Stimulated activated CD4-positive, alpha-beta T cell treated with anti-CD3 and anti-CD28 coated beads, Interleukin-12 subunit alpha, Interleukin-12 subunit beta, amount 100 ng/mL, for 48 hours (primary cell): ENCODE results near the gene SMIM10L1.

ENCODE experiments used
- DNase-seq, 3 donors: peaks; one replicate each; pipeline ENCODE4 v3.0.0-alpha.2; 2020; ENCODE audit warnings: low read depth in 2 of 3, low spot score in 1 of 3

The SMIM10L1 gene

DNA sequence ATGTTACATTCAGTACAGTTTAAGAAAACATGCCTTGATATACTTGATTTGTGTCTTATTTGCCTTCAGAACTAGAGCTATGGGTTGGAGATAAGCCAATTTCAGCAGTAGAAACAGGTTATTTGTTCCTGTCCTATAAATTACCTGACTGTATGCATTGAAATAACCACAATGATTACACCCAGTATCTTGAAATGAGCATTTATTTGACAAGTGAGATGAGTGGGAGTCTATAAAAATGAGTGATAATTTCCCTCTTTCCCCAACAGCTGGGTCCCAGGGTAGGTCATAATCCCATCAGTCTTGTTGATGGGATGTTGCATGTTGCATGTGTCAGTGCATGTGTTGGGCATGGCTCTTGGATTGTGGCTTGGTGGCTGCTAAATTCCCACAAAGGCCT is 12.0 kb downstream of the SMIM10L1 start:
- DNase-seq, result no peak

DNA sequence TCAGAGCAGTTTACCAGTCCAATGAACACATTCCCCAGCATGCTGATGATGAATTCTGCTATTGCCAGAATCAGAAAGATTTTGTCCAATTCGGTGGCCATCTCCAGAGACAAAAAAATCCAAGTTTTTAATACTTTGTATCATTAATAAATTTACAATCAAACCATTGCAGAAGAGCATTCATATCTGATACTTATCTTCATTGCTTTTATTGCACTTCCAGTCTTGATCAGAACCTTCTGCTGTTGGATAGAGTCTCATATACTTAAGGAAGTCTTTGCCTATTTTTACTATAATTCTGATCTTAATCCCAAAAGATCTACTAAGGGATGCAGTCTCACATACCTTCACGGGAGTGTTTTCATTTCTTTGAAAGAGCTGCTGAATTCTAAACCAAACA is 15.8 kb downstream of the SMIM10L1 start, which contains the start of gene TAS2R42:
Gene TAS2R42 (minus strand): TSS at position 101 of the 400 bp plus-strand sequence. CDS start 0 bp downstream, at position 101.
- no peak for DNase-seq

- no peak for DNase-seq
Measured at GRCh38 chr12:11202811-11203210, 31.8 kb downstream of the SMIM10L1 start.

- DNase-seq, result no peak
Measured at GRCh38 chr12:11204173-11204572, 33.2 kb downstream of the SMIM10L1 start.

GRCh38 chr12:11209113-11209512 is 38.1 kb downstream of the SMIM10L1 start:
- no peak for DNase-seq
